ENCODE data around the gene NCAN.

Gene NCAN

GRCh38 chr19:19276851-19277250, 65.1 kb downstream of the NCAN start:
- H3K4me3 ChIP-seq (ENCODE audit: low read depth, low read length), result no peak overlapping the region
- TF ChIP-seq, protein P1, sequence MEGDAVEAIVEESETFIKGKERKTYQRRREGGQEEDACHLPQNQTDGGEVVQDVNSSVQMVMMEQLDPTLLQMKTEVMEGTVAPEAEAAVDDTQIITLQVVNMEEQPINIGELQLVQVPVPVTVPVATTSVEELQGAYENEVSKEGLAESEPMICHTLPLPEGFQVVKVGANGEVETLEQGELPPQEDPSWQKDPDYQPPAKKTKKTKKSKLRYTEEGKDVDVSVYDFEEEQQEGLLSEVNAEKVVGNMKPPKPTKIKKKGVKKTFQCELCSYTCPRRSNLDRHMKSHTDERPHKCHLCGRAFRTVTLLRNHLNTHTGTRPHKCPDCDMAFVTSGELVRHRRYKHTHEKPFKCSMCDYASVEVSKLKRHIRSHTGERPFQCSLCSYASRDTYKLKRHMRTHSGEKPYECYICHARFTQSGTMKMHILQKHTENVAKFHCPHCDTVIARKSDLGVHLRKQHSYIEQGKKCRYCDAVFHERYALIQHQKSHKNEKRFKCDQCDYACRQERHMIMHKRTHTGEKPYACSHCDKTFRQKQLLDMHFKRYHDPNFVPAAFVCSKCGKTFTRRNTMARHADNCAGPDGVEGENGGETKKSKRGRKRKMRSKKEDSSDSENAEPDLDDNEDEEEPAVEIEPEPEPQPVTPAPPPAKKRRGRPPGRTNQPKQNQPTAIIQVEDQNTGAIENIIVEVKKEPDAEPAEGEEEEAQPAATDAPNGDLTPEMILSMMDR (IDR thresholded peaks at IDR 0.05; ENCODE audit: control insufficient read depth, extremely low read depth, insufficient read depth), result no peak
- DNase-seq (ENCODE audit: low read depth), result no peak

DNA sequence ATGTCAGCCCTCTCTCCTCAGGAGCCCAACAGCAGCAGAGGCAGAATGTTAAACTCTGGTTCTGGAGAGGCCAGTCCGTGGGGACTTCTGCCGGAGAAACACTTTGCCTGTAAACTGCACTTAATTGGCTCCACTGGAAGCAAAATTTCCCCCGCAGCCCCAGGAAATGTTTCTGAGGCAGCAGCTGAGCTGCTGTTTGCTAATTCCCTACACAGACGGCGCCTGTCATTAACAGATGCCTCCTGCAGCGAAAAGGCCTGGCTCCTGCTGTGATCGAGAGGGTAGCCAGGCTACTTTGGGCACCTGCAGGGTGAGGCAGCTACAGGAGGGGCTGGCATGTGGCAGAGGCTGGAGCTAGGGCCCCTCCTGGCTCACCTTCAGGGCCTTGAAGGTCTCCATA, 66.6 kb downstream of the NCAN start:
- TF ChIP-seq, protein P1 (IDR thresholded peaks at IDR 0.05; ENCODE audit: control insufficient read depth, extremely low read depth, insufficient read depth), result no peak
- no peak for DNase-seq (ENCODE audit: low read depth)
- no peak overlapping the region for H3K4me3 ChIP-seq (ENCODE audit: low read depth, low read length)

- DNase-seq (ENCODE audit: low read depth), result no peak
- TF ChIP-seq, protein P1 (IDR thresholded peaks at IDR 0.05; ENCODE audit: control insufficient read depth, extremely low read depth, insufficient read depth), result no peak
- H3K4me3 ChIP-seq (ENCODE audit: low read depth, low read length), result no peak overlapping the region
Observed at GRCh38 chr19:19279062-19279612, 67.4 kb downstream of the NCAN start.

DNA sequence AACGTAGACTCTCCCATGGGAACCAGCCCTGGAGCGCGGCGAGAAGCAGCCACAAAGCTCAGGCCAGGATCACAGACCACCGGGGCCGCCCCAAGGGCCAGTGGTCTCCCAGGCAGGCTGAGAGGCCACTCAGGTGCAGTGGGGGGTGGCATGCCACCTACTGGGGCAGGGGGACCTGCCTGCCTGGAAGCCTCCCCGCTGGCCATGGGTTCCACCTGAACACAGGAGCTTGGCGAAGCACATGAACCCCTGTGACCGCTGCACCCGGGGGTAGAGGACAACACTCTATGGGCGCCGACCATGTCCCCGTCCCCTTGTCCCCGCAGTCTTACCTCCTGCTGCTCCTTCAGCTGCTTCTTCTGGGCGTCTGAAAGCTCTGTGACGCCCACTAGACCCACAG, 68.1 kb downstream of the NCAN start:
- no peak for DNase-seq (ENCODE audit: low read depth)
- TF ChIP-seq, protein P1 (IDR thresholded peaks at IDR 0.05; ENCODE audit: control insufficient read depth, extremely low read depth, insufficient read depth), result no peak
- H3K4me3 ChIP-seq (ENCODE audit: low read depth, low read length), result no peak overlapping the region

DNA sequence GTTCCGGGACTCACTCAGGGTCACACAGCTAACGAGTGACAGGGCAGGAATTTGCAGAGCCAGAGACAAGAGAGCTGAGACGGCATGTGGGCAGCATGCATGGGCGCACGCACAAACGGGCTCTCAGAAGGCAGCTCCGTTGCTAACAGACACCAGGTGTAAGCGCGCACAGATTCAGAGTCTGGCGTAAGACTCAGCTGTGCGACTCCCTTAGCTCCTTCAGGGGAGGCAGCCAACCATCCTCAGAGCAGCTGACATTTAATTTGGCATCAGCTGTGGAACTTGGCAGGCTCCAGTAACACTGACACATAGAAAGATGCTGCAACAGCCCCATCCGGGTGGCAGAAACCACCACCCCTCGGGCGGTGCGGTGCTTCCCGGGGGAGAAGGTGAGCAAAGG, 68.8 kb downstream of the NCAN start:
- no peak for DNase-seq (ENCODE audit: low read depth)
- TF ChIP-seq, protein P1 (IDR thresholded peaks at IDR 0.05; ENCODE audit: control insufficient read depth, extremely low read depth, insufficient read depth), result no peak
- H3K4me3 ChIP-seq (ENCODE audit: low read depth, low read length), result no peak overlapping the region

DNA sequence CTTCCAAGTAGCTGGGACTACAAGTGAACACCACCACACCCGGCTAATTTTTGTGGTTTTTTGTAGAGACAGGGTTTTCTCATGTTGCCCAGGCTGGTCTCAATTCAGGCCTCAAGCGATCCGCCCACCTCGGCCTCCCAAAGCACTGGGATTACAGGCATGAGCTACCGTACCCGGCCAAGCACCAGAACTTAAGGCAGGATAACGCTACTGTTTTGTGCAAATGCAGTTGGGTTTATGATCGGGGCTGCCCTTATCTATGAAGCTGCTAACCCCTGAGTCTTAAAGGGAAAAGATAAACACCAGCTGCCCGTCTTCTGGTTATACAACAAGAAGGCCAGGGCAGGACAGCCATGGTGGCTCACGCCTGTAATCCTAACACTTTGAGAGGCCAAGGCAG, 73.9 kb downstream of the NCAN start:
- no peak for DNase-seq (ENCODE audit: low read depth)
- H3K4me3 ChIP-seq (ENCODE audit: low read depth, low read length), result no peak overlapping the region
- TF ChIP-seq, protein P1 (IDR thresholded peaks at IDR 0.05; ENCODE audit: control insufficient read depth, extremely low read depth, insufficient read depth), result no peak

- H3K4me3 ChIP-seq (ENCODE audit: low read depth, low read length), result no peak overlapping the region
- no peak for DNase-seq (ENCODE audit: low read depth)
- TF ChIP-seq, protein P1 (IDR thresholded peaks at IDR 0.05; ENCODE audit: control insufficient read depth, extremely low read depth, insufficient read depth), result no peak
Observed at GRCh38 chr19:19292607-19293006, 80.8 kb downstream of the NCAN start.

Data from LNCaP clone FGC (cell line).